ENCODE results near the gene KANK3. TPM values are rescaled to one million over a fixed set of nuclear protein-coding genes. Genes with fewer than 3 reads are reported as not detected.

KANK3 gene
- total RNA-seq, 1 experiment from 2014 or later = 1.2 TPM

- ChIA-PET CTCF (interaction anchor here (0.7 to 3.5 kb wide), 3 partner anchors 10 to 21 kb away, joined by 3 to 24 read pairs (median 3); no protein-coding TSS in a partner anchor), POLR2A (interaction anchor here (5.7 kb wide), 1 partner anchor 23 kb away, joined by 31 read pairs; the partner anchor contains the start of gene RAB11B)
- Mint-ChIP-seq H3K9me3 (ENCODE audit: unreplicated experiment) (no peaks in the 10 kb centered on the region), H3K27ac (ENCODE audit: low read depth, unreplicated experiment) (no peak overlapping the region), H3K36me3 (ENCODE audit: insufficient read depth, unreplicated experiment) (peaks cover 6% of the 10 kb centered on the region), H3K27me3 (ENCODE audit: insufficient read depth, unreplicated experiment) (no peaks in the 10 kb centered on the region), H3K4me3 (ENCODE audit: unreplicated experiment) (peak overlapping the region; percentile 39), H3K4me1 (ENCODE audit: insufficient read depth, unreplicated experiment) (peaks cover 28% of the 10 kb centered on the region)
- DNase-seq (ENCODE audit: unreplicated experiment) = peak; percentile 79
- no peak for TF ChIP-seq CTCF (IDR thresholded peaks at IDR 0.05; ENCODE audit: unreplicated experiment)
- intact Hi-C loops (cut with micrococcal nuclease) = no loop called here
- BruUV-seq (replicated peaks) = no TSS peak
These were observed 23.9 kb upstream of the KANK3 start for GRCh38 chr19:8366961-8367326.

GRCh38 chr19:8366121-8366581 lies 23.1 kb upstream of the KANK3 start:
- no peak overlapping the region for H3K4me3 Mint-ChIP-seq (ENCODE audit: unreplicated experiment)
- peaks cover 6% of the 10 kb centered on the region for H3K36me3 Mint-ChIP-seq (ENCODE audit: insufficient read depth, unreplicated experiment)
- peak; percentile 55 for DNase-seq (ENCODE audit: unreplicated experiment)
- no TSS peak for BruUV-seq (replicated peaks)
- peaks cover 34% of the 10 kb centered on the region for H3K4me1 Mint-ChIP-seq (ENCODE audit: insufficient read depth, unreplicated experiment)
- intact Hi-C loops (cut with micrococcal nuclease) = no loop called here
- no peaks in the 10 kb centered on the region for H3K27me3 Mint-ChIP-seq (ENCODE audit: insufficient read depth, unreplicated experiment)
- peak overlapping the region; percentile 75 for H3K27ac Mint-ChIP-seq (ENCODE audit: low read depth, unreplicated experiment)
- H3K9me3 Mint-ChIP-seq (ENCODE audit: unreplicated experiment) = no peaks in the 10 kb centered on the region
- ChIA-PET CTCF (interaction anchor here (0.6 to 3.2 kb wide), 3 partner anchors 12 to 1953 kb away, joined by 3 to 11 read pairs (median 3); no protein-coding TSS in a partner anchor), POLR2A (interaction anchor here (0.6 to 5.7 kb wide), 6 partner anchors 11 to 148 kb away, joined by 3 to 31 read pairs (median 4); partner anchors contain the start of genes RAB11B, RPS28 and ZNF414)
- TF ChIP-seq CTCF (IDR thresholded peaks at IDR 0.05; ENCODE audit: unreplicated experiment) = no peak

- DNase-seq (ENCODE audit: unreplicated experiment) = peak; percentile 89
- intact Hi-C loops (cut with micrococcal nuclease) = loop anchor here (2.0 kb wide), 1 partner anchor 27 kb away; the partner anchor contains the start of gene RAB11B
- peaks cover 6% of the 10 kb centered on the region for H3K36me3 Mint-ChIP-seq (ENCODE audit: insufficient read depth, unreplicated experiment)
- CTCF ChIA-PET = interaction anchor here (0.5 to 3.2 kb wide), 4 partner anchors 10 to 89 kb away, joined by 3 to 11 read pairs (median 3); no protein-coding TSS in a partner anchor
- no peaks in the 10 kb centered on the region for H3K27me3 Mint-ChIP-seq (ENCODE audit: insufficient read depth, unreplicated experiment)
- TF ChIP-seq CTCF (IDR thresholded peaks at IDR 0.05; ENCODE audit: unreplicated experiment) = no peak
- POLR2A ChIA-PET = interaction anchor here (0.6 to 5.7 kb wide), 7 partner anchors 9 to 1650 kb away, joined by 3 to 31 read pairs (median 4); partner anchors contain the start of genes MARCHF2 and RAB11B
- peaks cover 34% of the 10 kb centered on the region for H3K4me1 Mint-ChIP-seq (ENCODE audit: insufficient read depth, unreplicated experiment)
- H3K4me3 Mint-ChIP-seq (ENCODE audit: unreplicated experiment) = peak within 1 kb of the TSS; percentile 73
- TSS peak; percentile 67 for BruUV-seq (replicated peaks)
- no peaks in the 10 kb centered on the region for H3K9me3 Mint-ChIP-seq (ENCODE audit: unreplicated experiment)
- H3K27ac Mint-ChIP-seq (ENCODE audit: low read depth, unreplicated experiment) = peak within 1 kb of the TSS; percentile 94
These were observed 21.0 kb upstream of the KANK3 start, which contains the start of gene ANGPTL4 for GRCh38 chr19:8363803-8364771. ANGPTL4 (plus strand) TSS chr19:8364155; CDS start chr19:8364322, 167 bp downstream.
